G401 (cell line): Measurements from ENCODE around the gene LINGO3. TPM values are rescaled to one million over a fixed set of nuclear protein-coding genes. Genes with fewer than 3 reads are reported as not detected.

Source experiments
- DNase-seq: peaks from one replicate; pipeline ENCODE4 v3.0.0-alpha.2; 2015; ENCODE audit warnings: low spot score
- in situ Hi-C: cut with HindIII; loops from 2 replicates; pipeline ENCODE4 v1.10.0; 2016; ENCODE audit warnings: low sequenced_read_pairs, mixed read lengths
- total RNA-seq: library from RNA; depleted of rRNA; stranded (reverse); fragments of >200 nt; shearing (Covaris generic); gene quantifications from 2 replicates; pipeline ENCODE4 v1.2.3, GENCODE V29; 2014

LINGO3 gene
- total RNA-seq, 1 experiment from 2014 or later = not detected

DNA sequence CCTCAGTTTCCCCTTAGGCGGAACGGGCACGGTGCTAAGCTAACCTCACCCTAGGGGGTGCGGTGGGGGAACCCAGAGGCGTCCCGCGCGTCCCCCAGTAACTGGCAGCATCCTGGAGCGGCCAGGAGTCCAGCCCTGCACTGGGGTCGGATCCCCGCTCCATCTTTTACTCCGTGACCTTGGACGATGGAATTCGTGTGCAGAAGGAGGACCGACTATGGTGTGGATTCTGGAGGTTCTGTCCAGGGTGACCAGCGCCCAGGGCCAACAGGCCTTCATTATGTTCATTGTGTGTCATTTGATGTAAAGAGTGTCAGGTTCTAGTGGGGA, 21.2 kb upstream of the LINGO3 start:
- DNase-seq = no peak

DNA sequence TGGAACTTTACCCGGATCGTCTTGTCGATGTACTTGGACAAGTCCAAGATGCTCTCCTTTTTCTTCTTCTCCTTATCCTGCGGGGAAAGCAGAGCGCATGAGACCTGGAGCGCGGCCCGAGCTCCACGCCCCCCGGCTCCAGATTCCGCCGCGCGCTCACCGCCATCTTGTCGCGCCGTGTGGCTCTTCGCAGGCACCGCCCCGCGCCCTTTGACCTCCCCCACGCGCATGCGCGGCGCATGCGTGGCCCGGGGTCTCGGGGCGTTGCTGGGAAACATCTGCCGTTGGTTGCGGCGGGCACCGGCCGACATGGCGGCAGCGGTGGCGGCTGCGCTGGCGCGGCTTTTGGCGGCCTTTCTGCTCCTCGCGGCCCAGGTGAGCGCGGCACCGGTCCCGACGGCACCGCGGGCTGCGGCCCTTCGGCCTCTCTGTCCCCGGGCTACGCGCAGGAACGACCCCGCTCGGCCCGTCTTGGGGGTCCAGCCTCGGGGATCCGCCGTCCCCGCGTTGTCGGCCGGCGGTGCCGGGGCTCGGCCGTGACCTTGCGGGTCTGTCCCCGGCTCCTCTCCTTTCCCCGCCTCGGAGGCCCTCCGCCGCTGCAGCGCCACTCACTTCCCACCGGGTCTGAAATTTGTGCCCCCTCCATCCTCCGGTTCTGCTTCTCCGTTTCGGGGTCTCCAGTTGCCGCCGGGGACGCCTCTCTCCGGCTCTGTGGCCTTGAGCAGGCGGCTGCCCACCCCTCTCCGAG, 20.6 kb upstream of the LINGO3 start, which contains the start of the genes LSM7 and SPPL2B:
Gene LSM7, minus strand, starts transcription at position 186 of the 748 bp plus-strand sequence. Its CDS starts 20 bp downstream, at position 166.
Gene SPPL2B, plus strand, starts transcription at position 284 of the 748 bp plus-strand sequence. Its CDS starts 26 bp downstream, at position 310.
- DNase-seq = peak; percentile 83
- in situ Hi-C loops = loop anchor here (5.0 kb wide), 1 partner anchor 84 kb away; no protein-coding TSS in a partner anchor

More for the DNA sequence above, 21.2 kb upstream of the LINGO3 start:
- in situ Hi-C loops = loop anchor here (5.0 kb wide), 1 partner anchor 83 kb away; no protein-coding TSS in a partner anchor

DNA sequence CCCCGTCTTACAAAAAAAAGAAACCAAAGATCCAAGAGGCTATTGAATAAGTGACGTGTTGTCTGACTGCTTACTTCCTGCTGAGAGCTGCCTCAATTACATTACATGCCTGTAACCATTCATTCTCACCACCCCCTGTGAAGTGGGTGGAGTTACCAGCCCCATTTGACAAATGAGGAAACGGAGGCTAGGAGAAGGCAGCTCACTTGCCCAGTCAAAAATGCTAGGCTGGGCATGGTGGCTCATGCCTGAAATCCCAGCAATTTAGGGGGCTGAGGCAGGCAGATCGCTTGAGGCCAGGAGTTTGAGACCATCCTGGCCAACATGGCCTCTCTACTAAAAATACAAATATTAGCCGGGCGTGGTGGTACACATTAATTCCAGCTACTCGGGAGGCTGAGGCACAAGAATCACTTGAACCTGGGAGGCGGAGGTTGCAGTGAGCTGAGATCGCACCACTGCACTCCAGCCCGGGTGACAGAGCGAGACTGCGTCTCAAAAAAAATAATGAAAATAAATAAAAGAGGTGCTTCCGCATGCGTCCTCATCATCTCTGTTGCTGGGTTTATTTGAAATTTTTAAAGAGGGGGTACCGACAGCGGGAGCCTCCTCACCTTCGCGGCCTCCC, 19.9 kb upstream of the LINGO3 start:
- in situ Hi-C loops = loop anchor here (5.0 kb wide), 1 partner anchor 84 kb away; no protein-coding TSS in a partner anchor
- peak; percentile 56 for DNase-seq

DNA sequence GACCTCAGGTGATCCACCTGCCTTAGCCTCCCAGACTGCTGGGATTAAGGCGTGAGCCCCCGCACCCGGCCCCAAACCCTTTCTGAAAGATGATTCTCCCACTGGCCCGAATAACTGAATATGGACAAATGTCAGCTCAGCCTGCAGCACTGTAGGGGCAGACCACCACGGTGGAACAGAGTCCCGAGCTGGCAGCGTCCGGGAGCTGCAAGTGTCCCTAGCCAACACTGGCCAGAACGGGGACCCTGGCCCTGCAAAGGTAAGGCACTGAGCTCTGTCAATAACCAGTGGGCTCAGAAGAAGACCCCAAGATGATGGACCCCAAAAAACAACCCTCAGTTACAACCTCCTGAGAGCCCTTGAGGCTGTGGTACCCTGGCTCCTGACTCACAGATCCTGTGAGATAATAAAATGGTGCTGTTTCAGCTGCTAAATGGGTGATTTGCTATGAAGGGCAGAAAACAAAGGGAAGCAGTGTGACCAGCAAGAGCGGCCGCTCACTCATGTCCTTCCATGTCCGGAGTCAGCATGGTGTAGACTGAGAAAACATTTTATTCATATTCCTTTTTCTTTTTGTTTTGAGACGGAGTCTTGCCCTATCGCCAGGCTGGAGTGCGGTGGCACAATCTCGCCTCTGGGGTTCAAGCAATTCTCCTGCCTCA, 18.9 kb upstream of the LINGO3 start:
- DNase-seq = no peak
- in situ Hi-C loops = loop anchor here (5.0 kb wide), 1 partner anchor 85 kb away; no protein-coding TSS in a partner anchor

DNA sequence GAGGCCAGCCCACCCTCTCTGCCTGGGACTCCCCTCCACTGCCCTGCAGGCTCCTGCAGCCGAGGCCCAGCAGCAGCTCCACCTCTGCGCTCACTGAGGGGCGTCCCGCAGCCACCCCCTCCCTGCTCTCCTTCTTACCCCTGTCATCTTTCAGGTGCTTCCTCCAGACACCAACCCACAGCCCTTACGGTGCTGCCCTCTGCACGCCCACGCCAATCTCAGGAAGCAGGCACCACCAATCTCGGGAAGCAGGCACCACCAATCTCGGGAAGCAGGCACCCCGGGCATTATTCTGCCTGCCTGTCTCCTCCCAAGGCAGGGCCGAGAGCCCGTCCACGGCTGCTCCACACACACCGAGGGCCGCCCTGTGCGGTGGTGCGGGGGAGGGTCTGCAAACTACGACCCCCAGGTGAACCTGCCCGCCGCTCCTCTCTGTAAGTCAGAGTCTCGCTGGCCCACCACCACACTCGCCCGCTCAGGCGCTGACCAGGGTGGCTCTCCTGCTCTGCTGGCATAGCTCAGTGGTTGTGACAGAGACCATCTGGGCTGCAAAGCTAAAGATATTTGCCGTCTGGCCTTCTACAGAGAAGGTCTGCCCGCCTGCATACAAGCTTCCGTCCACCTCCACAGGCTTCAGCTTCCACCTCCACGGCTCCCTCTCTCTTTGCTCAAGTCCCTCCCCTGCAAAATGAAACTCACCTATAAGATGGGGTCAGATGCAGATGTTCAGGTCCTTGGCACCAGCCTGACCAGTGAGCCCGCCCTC, 17.5 kb upstream of the LINGO3 start:
- in situ Hi-C loops = loop anchor here (5.0 kb wide), 1 partner anchor 87 kb away; no protein-coding TSS in a partner anchor
- peak; percentile 85 for DNase-seq

DNA sequence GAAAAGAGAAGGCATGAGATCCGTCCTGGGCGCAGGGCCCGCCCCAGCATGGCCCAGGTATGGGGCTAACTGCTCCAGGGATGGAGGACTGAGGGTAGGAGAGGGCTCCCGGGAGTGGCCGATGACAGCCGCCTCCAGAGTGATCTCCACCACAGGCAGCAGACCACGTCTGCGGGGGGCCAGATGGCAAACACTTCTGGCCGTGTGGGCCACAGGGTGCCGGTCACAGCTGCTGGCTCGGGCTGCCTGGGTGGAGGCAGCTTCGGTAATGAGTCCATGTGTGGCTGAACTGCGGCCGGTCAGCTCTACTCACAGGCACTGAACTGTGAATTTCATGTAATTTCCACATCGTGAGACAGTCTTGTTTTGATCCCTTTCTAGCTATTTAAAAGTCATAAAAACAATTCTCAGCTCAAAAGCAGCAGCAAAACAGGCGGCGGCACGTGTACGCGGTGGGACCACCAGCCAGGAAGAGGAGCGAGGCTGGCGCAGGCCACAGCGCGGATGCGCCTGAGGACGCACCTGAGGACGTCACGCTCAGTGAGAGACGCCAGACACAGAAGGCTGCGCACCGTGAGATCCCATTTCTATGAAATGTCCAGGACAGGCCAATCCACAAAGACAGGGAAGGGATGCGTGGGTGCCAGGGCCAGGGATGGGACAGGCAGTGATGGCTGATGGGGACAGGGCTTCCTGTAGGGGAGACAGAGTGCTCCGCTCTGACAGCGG, 16.4 kb upstream of the LINGO3 start:
- in situ Hi-C loops = no loop called here
- peak; percentile 60 for DNase-seq

DNA sequence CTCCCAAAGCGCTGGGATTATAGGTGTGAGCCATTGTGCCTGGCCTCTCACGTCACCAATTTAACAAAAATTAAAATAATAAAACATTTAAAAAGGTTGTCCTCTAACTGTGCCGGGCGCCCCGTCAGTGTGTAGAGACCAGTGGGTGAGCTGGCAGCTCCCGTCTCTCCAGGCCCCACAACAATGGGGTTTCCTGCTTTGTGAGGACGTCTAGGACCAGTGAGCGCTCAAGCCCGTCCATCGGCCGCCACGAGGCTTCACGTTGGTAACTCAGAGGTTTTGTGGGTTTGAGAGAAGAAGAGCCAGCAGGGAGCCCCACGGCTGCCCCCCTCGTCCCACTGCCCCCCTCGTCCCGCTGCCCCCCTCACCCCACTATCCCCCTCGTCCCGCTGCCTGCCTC, 15.8 kb upstream of the LINGO3 start:
- no peak for DNase-seq
- in situ Hi-C loops = no loop called here

DNA sequence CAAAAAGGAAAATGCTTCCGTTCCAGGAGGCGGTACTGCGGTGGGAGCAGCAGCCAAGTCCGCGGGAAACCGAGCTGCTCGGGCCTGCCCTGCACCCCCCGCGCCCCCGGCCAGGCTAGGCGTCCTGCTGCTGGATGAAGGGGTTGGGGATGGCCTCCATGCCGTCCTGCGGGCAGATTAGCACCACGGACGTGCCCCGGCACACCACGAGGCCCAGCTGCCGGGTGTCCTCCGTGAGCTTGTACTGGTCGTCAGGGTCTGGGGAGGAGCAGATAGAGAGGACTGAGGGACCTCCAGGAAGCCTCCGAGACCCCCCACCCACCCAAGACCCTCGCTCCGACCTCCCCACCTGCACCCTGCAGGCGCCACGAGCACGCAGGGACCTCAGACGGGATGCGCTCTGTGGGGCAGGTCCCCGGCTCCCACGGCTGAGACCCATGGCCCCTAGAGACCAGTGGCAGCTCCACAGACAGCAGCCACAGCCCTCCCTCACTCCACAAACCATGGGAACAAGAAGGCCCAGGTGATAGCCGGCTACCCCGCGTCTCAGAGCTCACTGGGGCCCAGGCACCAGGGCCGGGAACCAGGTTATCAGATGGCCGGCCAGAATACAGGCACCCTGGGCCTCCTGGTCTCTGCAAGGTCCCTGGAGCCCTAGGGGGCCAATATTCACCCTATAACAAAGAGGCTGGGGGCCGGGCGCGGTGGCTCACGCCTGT, 13.8 kb upstream of the LINGO3 start:
- DNase-seq = no peak
- in situ Hi-C loops = no loop called here

DNA sequence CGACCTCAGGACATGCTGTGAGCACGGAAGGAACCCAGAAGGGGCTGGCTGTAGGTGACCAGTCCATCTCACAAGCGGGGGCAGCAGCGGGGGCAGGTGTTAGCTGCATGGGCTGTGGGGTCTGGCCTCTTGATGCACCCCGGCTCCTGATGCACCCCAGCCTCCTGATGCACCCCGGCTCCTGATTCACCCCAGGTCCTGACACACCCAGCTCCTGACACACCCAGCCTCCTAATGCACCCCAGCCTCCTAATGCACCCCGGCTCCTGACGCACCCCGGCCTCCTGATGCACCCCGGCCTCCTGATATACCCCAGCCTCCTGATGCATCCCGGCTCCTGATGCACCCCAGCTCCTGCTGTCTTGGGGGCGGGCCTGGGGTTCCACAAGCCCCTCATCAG, 13.0 kb upstream of the LINGO3 start:
- in situ Hi-C loops = no loop called here
- no peak for DNase-seq

DNA sequence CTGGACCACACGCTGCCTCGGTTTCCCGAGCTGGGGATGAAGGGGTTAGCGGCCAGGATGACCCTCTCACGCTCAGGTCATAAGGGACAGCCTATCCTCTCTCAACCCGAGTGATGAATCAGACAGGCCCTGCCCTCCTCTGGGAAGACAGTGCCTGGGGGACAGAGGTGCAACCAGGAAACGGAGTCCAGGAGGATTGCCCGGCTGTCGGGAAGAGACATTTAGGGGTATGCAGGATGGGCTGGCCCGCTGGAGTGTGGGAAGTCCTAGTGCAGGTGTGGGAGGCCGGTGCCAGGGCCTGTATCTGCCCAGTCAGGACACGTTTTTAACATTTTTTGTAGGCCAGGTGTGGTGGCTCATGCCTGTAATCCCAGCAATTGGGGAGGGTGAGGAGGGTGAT, 12.1 kb upstream of the LINGO3 start:
- no peak for DNase-seq
- in situ Hi-C loops = no loop called here

DNA sequence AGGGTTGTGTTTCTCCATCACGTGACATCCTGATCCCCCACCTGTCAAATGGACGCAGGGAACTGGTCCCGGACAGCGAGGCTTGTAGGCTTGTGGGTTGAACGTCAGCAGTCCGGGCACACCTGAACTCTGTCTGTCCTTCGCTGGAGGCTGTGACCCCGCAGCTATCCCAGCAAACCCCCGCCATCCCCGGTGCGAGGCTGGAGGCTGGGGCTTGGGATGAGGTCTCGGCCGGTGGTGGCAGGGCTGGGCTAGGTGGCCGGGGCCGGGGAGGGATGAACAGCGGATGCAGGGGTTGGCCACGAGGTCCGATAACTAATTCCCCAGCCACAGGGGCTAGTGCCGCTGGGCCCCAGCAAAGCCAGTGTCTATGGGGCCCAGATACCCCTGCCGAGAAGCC, 11.6 kb upstream of the LINGO3 start:
- DNase-seq = no peak
- in situ Hi-C loops = loop anchor here (5.0 kb wide), 1 partner anchor 82 kb away; the partner anchor contains the start of genes PLEKHJ1 and SF3A2

DNA sequence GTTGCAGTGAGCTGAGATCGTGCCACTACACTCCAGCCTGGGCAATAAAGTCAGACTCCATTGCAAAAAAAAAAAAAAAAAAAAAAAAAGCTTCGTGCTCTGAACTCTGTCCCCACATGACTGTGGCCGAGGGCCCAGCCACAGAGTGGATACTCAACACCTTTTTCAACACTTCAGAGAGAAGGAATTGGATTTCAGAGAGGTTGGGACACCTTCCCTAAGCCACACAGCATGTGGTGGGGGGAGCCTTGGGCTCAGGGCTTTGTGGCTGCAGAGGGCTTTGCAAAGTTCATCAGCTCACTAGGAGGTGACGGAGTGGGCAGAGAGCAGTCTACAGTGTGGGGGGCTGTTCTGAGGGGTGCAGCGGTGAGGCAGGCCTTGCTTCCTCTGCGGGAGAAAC, 11.0 kb upstream of the LINGO3 start:
- in situ Hi-C loops = loop anchor here (5.0 kb wide), 1 partner anchor 82 kb away; the partner anchor contains the start of genes PLEKHJ1 and SF3A2
- no peak for DNase-seq

DNA sequence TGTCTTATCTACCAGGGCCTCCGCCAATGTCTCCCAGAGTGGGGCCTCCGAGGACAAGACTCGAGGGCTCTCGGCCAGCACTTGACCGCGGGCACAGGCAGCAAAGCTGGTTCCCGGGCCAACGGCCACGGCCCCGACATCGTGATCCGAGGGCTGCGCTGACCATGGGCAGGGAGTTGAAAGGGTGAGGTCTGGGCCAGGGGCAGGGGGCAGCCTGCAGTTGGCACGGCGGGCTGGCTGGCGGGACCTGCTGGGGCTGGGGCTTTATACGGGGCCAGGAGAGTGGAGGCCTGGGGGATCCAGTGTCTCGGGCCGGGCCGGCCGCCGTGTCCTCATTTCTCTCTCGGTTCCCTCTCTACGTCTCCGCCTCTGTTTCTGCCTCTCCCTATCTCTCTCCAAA, 9.8 kb upstream of the LINGO3 start:
- DNase-seq = no peak
- in situ Hi-C loops = loop anchor here (5.0 kb wide), 1 partner anchor 80 kb away; the partner anchor contains the start of genes PLEKHJ1 and SF3A2

DNA sequence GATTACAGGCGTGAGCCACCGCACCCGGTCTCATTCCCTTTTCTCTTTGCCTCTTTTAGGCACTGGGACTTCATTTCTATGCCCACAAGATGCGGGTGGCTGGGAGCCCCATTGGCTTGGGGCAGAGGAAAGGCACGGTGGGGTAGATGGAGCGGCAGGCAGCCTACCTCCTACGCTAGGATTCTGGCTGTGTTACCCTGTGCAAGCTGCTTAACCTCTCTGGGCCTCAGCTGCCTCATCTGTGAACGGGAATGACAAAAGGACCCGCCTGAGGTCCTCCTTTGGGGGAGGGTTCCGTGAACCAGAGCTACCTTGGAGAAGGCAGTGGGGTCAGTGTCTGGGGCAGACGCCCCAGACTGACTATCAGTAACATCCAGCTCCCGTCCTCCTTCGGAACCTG, 9.3 kb upstream of the LINGO3 start:
- no peak for DNase-seq
- in situ Hi-C loops = loop anchor here (5.0 kb wide), 1 partner anchor 80 kb away; the partner anchor contains the start of genes PLEKHJ1 and SF3A2

DNA sequence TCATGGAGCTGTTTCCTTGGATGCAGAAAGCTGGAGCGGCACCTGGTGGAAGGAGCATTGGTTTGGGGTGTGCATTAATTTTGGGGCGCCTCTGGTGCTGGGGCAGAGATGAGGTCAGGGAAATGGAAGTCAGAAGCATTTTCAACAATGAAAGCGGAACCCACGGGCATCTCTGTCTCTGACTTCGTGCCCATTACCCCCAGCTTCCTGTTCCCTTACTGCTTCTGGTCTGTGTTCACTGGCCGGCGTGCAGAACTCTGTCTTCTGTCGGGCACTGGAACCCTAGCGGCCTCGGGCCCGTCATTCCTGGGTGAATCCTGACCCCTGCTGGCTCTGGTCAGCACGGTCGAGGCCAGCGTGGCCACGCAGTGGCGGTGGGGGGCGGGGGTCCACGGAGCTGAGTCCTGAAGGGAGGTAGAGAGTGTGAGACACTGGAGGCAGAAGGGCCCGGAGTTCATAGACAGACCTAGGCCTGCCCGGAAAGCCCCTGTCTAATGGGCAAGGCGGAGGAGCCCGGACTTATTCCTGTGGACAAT, 7.9 kb upstream of the LINGO3 start:
- in situ Hi-C loops = loop anchor here (5.0 kb wide), 1 partner anchor 79 kb away; the partner anchor contains the start of genes PLEKHJ1 and SF3A2
- peak; percentile 44 for DNase-seq

DNA sequence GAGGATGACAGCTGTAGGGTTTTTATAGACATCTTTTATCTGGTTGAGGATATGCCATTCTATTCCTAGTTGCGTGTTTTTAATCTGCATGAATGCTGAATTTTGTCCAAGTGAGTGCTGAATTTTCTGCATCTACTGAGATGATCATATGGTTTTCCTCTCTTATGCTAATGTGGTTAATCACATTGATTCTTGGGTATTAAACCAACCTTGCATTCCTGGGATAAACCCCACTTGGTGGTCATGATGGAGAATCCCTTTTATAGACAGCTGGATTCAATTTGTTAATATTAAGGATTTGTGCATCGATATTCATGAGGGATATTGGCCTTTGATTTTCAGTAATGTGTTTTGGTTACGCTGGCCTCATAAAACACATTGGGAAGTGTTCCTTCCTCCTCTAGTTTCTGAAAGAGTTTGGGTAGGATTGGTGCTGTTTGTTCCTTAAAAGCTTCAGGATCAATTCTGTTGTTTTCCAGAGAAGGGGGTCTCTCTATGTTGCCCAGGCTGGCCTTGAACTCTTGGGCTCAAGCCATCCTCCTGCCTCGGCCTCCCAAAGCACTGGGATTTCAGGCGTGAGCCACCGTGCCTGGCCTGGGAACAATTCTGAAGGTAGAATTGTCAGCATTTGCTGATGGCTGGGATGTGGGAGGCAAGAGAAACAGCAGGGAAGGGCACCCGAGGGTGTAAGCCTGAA, 7.3 kb upstream of the LINGO3 start:
- in situ Hi-C loops = loop anchor here (5.0 kb wide), 1 partner anchor 78 kb away; the partner anchor contains the start of genes PLEKHJ1 and SF3A2

More for the DNA sequence above, 7.3 kb upstream of the LINGO3 start:
- DNase-seq = no peak
